Skeletal muscle tissue (tissue), 4 donors: Measurements from ENCODE around the gene ZNF710. TPM values are rescaled to one million over a fixed set of nuclear protein-coding genes. Genes with fewer than 3 reads are reported as not detected.
"Not testable (repeated sequence)": the region's sequence is repeated elsewhere in the genome, so short reads cannot be mapped to it uniquely, and the experiment has no call there.

Experiments used
- H3K27ac ChIP-seq: one replicate; pipeline ENCODE4 v1.7.0; 2013; ENCODE audit warnings: mild to moderate bottlenecking, low read depth, low read length, inconsistent platforms
- H3K27me3 ChIP-seq, 3 donors: one replicate each; pipeline ENCODE4 v1.7.0; 2013; ENCODE audit warnings: low read length in 3 of 3; ENCODE audit not compliant: control insufficient read depth in 3 of 3, insufficient read depth in 3 of 3
- H3K36me3 ChIP-seq, 3 donors: one replicate each; pipeline ENCODE4 v1.7.0; 2013; ENCODE audit warnings: low read length in 3 of 3; ENCODE audit not compliant: control insufficient read depth in 3 of 3, insufficient read depth in 3 of 3
- H3K4me1 ChIP-seq, 3 donors: one replicate each; pipeline ENCODE4 v1.7.0; 2013; ENCODE audit warnings: low read length in 3 of 3, mild to moderate bottlenecking in 3 of 3; ENCODE audit not compliant: control insufficient read depth in 3 of 3, insufficient read depth in 3 of 3
- H3K4me3 ChIP-seq, 3 donors: one replicate each; pipeline ENCODE4 v1.7.0; 2013; ENCODE audit warnings: low read length in 3 of 3
- H3K9ac ChIP-seq, 3 donors: one replicate each; pipeline ENCODE4 v1.7.0; 2013; ENCODE audit warnings: low read length in 3 of 3, mild to moderate bottlenecking in 3 of 3, moderate library complexity in 2 of 3, low read depth in 1 of 3
- H3K9me3 ChIP-seq, 3 donors: one replicate each; pipeline ENCODE4 v1.7.0; 2013; ENCODE audit warnings: low read length in 3 of 3; ENCODE audit not compliant: control insufficient read depth in 3 of 3
- total RNA-seq: library from RNA; depleted of rRNA; stranded (reverse); fragments of >200 nt; gene quantifications from one replicate; pipeline ENCODE4 v1.2.3, GENCODE V29; 2014
- donor health status: Osteomylitis.

Gene ZNF710
- total RNA-seq, result 3.7 TPM

GRCh38 chr15:90001062-90001682 is at the start of gene ZNF710:
Gene ZNF710, plus strand, starts transcription at chr15:90001324. Its CDS starts 65,814 bp downstream, at chr15:90067138.
- no peaks in the 10 kb centered on the region for H3K27me3 ChIP-seq
- H3K4me3 ChIP-seq, result peak within 1 kb of the TSS; percentile 71 to 79 (median 71)
- H3K36me3 ChIP-seq, result no peaks in the 10 kb centered on the region
- peak within 1 kb of the TSS; percentile 51 to 82 (median 55) for H3K9ac ChIP-seq
- no peaks in the 10 kb centered on the region for H3K9me3 ChIP-seq
- peaks cover 33 to 40% (median 35%) of the 10 kb centered on the region in 3 donors for H3K4me1 ChIP-seq
- H3K27ac ChIP-seq, result peak within 1 kb of the TSS; percentile 64

- H3K9me3 ChIP-seq, result no peaks in the 10 kb centered on the region
- H3K9ac ChIP-seq, result no peak overlapping the region
- no peak overlapping the region for H3K4me3 ChIP-seq
- no peaks in the 10 kb centered on the region for H3K27me3 ChIP-seq
- no peaks in the 10 kb centered on the region for H3K36me3 ChIP-seq
- H3K4me1 ChIP-seq, result peaks cover 0 to 4% (median 3%) of the 10 kb centered on the region in 3 donors
- H3K27ac ChIP-seq, result no peak overlapping the region
Observed at GRCh38 chr15:89954541-89954940, 46.6 kb upstream of the ZNF710 start.

GRCh38 chr15:89955449-89955998 is 45.6 kb upstream of the ZNF710 start:
- H3K27me3 ChIP-seq, H3K4me3 ChIP-seq, H3K9me3 ChIP-seq, H3K9ac ChIP-seq, H3K4me1 ChIP-seq, H3K27ac ChIP-seq, H3K36me3 ChIP-seq: not testable (repeated sequence)

GRCh38 chr15:89958107-89958805 is 42.9 kb upstream of the ZNF710 start:
- Histone ChIP-seq H3K27ac (no peak overlapping the region), H3K9me3 (no peaks in the 10 kb centered on the region), H3K9ac (no peak overlapping the region), H3K27me3 (no peaks in the 10 kb centered on the region), H3K4me1 (no peaks in the 10 kb centered on the region), H3K36me3 (no peaks in the 10 kb centered on the region), H3K4me3 (no peak overlapping the region)

- Histone ChIP-seq H3K36me3 (no peaks in the 10 kb centered on the region), H3K27ac (no peak overlapping the region), H3K9ac (no peak overlapping the region), H3K27me3 (no peaks in the 10 kb centered on the region), H3K4me3 (no peak overlapping the region), H3K9me3 (no peaks in the 10 kb centered on the region), H3K4me1 (peaks cover 0 to 2% (median 0%) of the 10 kb centered on the region in 3 donors)
Observed at GRCh38 chr15:89963301-89964231, 37.6 kb upstream of the ZNF710 start.

- Histone ChIP-seq H3K4me1 (peaks cover 0 to 2% (median 0%) of the 10 kb centered on the region in 3 donors), H3K36me3 (no peaks in the 10 kb centered on the region), H3K27me3 (no peaks in the 10 kb centered on the region)
Observed at GRCh38 chr15:89964232-89964954, 36.7 kb upstream of the ZNF710 start.

GRCh38 chr15:89967881-89968280 is 33.2 kb upstream of the ZNF710 start:
- no peak overlapping the region for H3K9ac ChIP-seq
- no peaks in the 10 kb centered on the region for H3K27me3 ChIP-seq
- peaks cover 4 to 14% (median 13%) of the 10 kb centered on the region in 3 donors for H3K4me1 ChIP-seq
- no peaks in the 10 kb centered on the region for H3K9me3 ChIP-seq
- no peaks in the 10 kb centered on the region for H3K36me3 ChIP-seq
- no peak overlapping the region for H3K27ac ChIP-seq
- H3K4me3 ChIP-seq, result no peak overlapping the region

More at GRCh38 chr15:89964232-89964954, 36.7 kb upstream of the ZNF710 start:
- H3K9me3 ChIP-seq, result no peaks in the 10 kb centered on the region
- H3K4me3 ChIP-seq, result no peak overlapping the region
- H3K27ac ChIP-seq, result no peak overlapping the region
- no peak overlapping the region for H3K9ac ChIP-seq

- no peak overlapping the region for H3K4me3 ChIP-seq
- no peaks in the 10 kb centered on the region for H3K9me3 ChIP-seq
- H3K9ac ChIP-seq, result no peak overlapping the region
- H3K27ac ChIP-seq, result no peak overlapping the region
- H3K36me3 ChIP-seq, result no peaks in the 10 kb centered on the region
- H3K4me1 ChIP-seq, result peaks cover 4 to 13% (median 13%) of the 10 kb centered on the region in 3 donors
- no peaks in the 10 kb centered on the region for H3K27me3 ChIP-seq
Observed at GRCh38 chr15:89971592-89971997, 29.5 kb upstream of the ZNF710 start.

- no peak overlapping the region for H3K4me3 ChIP-seq
- H3K27me3 ChIP-seq, result no peaks in the 10 kb centered on the region
- no peaks in the 10 kb centered on the region for H3K36me3 ChIP-seq
- H3K9me3 ChIP-seq, result no peaks in the 10 kb centered on the region
- no peak overlapping the region for H3K9ac ChIP-seq
- H3K4me1 ChIP-seq, result peaks cover 4 to 13% (median 13%) of the 10 kb centered on the region in 3 donors
- H3K27ac ChIP-seq, result no peak overlapping the region
Observed at GRCh38 chr15:89972085-89972484, 29.0 kb upstream of the ZNF710 start.
